GM12878 (cell line): ENCODE results near the gene ABI3. TPM values are rescaled to one million over a fixed set of nuclear protein-coding genes. Genes with fewer than 3 reads are reported as not detected.

Experiments used
- ATAC-seq: fragments of 200-7000 bp; cut with Tn5 transposase; 3 replicates; pipeline ENCODE4 v1.9.1; 2020; ENCODE audit warnings: mild to moderate bottlenecking, moderate library complexity
- BruUV-seq: library from RNA; stranded (reverse); fragments of 400-500 nt; replicated peaks from 2 replicates; lab custom pipeline; 2021; lab: Mats Ljungman, UMichigan
- CTCF ChIA-PET: fragments of 300-600 bp; sonication (Branson Sonifier 250); formaldehyde crosslinking; extraction: SDS; loops from one replicate; lab custom pipeline; 2021; ENCODE audit warnings: inconsistent platforms; lab: Yijun Ruan, JAX
- POLR2A ChIA-PET: fragments of 350-600 bp; formaldehyde crosslinking; extraction: SDS; loops from one replicate; lab custom pipeline; 2021; ENCODE audit warnings: inconsistent platforms; lab: Charles Lee
- RAD21 ChIA-PET: fragments of 300-600 bp; sonication (Branson Sonifier 250); formaldehyde crosslinking; loops from one replicate; lab custom pipeline; 2023; ENCODE audit warnings: antibody characterized with exemption; ENCODE audit not compliant: unreplicated experiment; lab: Charles Lee
- SMC1A ChIA-PET: fragments of 300-600 bp; sonication (Branson Sonifier 250); formaldehyde crosslinking; loops from one replicate; lab custom pipeline; 2023; ENCODE audit not compliant: unreplicated experiment, uncharacterized antibody; lab: Charles Lee
- DNase-seq: peaks from one replicate; pipeline ENCODE4 v3.0.0-alpha.2; 2011; ENCODE audit warnings: low read depth, low spot score
- FAIRE-seq: peaks from 3 replicates; lab custom pipeline; 2011; peaks lifted over from hg19 to GRCh38; lab: Jason Lieb, UNC
- H2AFZ ChIP-seq: 2 replicates; pipeline ENCODE4 v1.6.0; 2011; ENCODE audit warnings: low read depth, low read length, control low read depth; ENCODE audit not compliant: control insufficient read depth
- H3K27ac ChIP-seq: 2 replicates; pipeline ENCODE4 v1.5.1; 2011; ENCODE audit warnings: control low read depth; ENCODE audit not compliant: control insufficient read depth, insufficient read depth
- H3K27me3 ChIP-seq, 2 experiments: replicated peaks in 1 of 2; 2 replicates each; pipeline versions ENCODE4 v1.6.0 to v1.6.1; 2011; ENCODE audit warnings: low read length in 1 of 2; ENCODE audit not compliant: control insufficient read depth in 2 of 2, insufficient read depth in 2 of 2
- H3K36me3 ChIP-seq, 2 experiments: 2 replicates each; pipeline ENCODE4 v1.5.1; 2011; ENCODE audit warnings: low read length in 1 of 2; ENCODE audit not compliant: control insufficient read depth in 2 of 2, insufficient read depth in 2 of 2
- H3K4me1 ChIP-seq: 2 replicates; pipeline ENCODE4 v1.6.1; 2011; ENCODE audit warnings: mild to moderate bottlenecking, low read length, moderate library complexity, mixed read lengths; ENCODE audit not compliant: control insufficient read depth, insufficient read depth
- H3K4me2 ChIP-seq: 2 replicates; pipeline ENCODE4 v1.6.0; 2011; ENCODE audit warnings: control low read depth; ENCODE audit not compliant: control insufficient read depth, insufficient read depth
- H3K4me3 ChIP-seq: fragments of 200-600 bp; sonication (generic); 2 replicates; pipeline ENCODE4 v1.5.1; 2016
- H3K79me2 ChIP-seq: 2 replicates; pipeline ENCODE4 v1.6.0; 2011; ENCODE audit warnings: low read length; ENCODE audit not compliant: control insufficient read depth, insufficient read depth
- H3K9ac ChIP-seq: 2 replicates; pipeline ENCODE4 v1.8.0; 2011; ENCODE audit warnings: low read length, control low read depth, mixed read lengths; ENCODE audit not compliant: control insufficient read depth, insufficient read depth
- H3K9me3 ChIP-seq: replicated peaks from 3 replicates; pipeline ENCODE4 v1.5.1; 2011; ENCODE audit warnings: mild to moderate bottlenecking, low read length; ENCODE audit not compliant: control insufficient read depth, insufficient read depth
- H4K20me1 ChIP-seq: 2 replicates; pipeline ENCODE4 v1.6.0; 2011; ENCODE audit not compliant: control insufficient read depth, insufficient read depth
- ATF7 ChIP-seq: fragments of 450-650 bp; IDR thresholded peaks from 2 replicates; pipeline ENCODE4 v1.6.1; 2016; ENCODE audit warnings: low read depth, mild to moderate bottlenecking
- BACH1 ChIP-seq: fragments of 450-650 bp; IDR thresholded peaks from 2 replicates; pipeline ENCODE4 v1.6.1; 2017; ENCODE audit warnings: mild to moderate bottlenecking, borderline replicate concordance
- GATAD2B ChIP-seq: fragments of 450-650 bp; conservative IDR thresholded peaks from 2 replicates; pipeline ENCODE4 v1.6.1; 2017; ENCODE audit warnings: low read depth, mild to moderate bottlenecking, moderate library complexity
- HDAC6 ChIP-seq: fragments of 200-600 bp; sonication (generic); IDR thresholded peaks from one replicate; pipeline ENCODE4 v1.8.0; 2017; ENCODE audit warnings: antibody characterized with exemption; ENCODE audit not compliant: unreplicated experiment
- HDGF ChIP-seq: fragments of 450-650 bp; IDR thresholded peaks from 2 replicates; pipeline ENCODE4 v1.6.1; 2016; ENCODE audit warnings: antibody characterized with exemption
- MEF2B ChIP-seq: fragments of 450-650 bp; IDR thresholded peaks from 2 replicates; pipeline ENCODE4 v1.6.1; 2018; ENCODE audit warnings: mild to moderate bottlenecking, moderate library complexity; ENCODE audit not compliant: partially characterized antibody, poor library complexity, severe bottlenecking
- MLLT1 ChIP-seq: fragments of 450-650 bp; IDR thresholded peaks from 2 replicates; pipeline ENCODE4 v1.6.1; 2016; ENCODE audit warnings: mild to moderate bottlenecking
- NRF1 ChIP-seq: conservative IDR thresholded peaks from 2 replicates; pipeline ENCODE4 v1.6.1; 2011; ENCODE audit warnings: mild to moderate bottlenecking, low read depth, low read length, improper control_type of control experiment
- PAX5 ChIP-seq: IDR thresholded peaks from 2 replicates; pipeline ENCODE4 v1.6.1; 2011; ENCODE audit warnings: low read depth, low read length, borderline replicate concordance
- PBX3 ChIP-seq: IDR thresholded peaks from 2 replicates; pipeline ENCODE4 v1.6.1; 2011; ENCODE audit warnings: mild to moderate bottlenecking, low read depth, low read length, moderate library complexity; ENCODE audit not compliant: insufficient replicate concordance
- RAD21 ChIP-seq: IDR thresholded peaks from 2 replicates; pipeline ENCODE4 v1.6.1; 2011; ENCODE audit warnings: mild to moderate bottlenecking, low read depth, low read length, moderate library complexity; ENCODE audit not compliant: insufficient read depth
- RBBP5 ChIP-seq: fragments of 200-600 bp; sonication (generic); conservative IDR thresholded peaks from 2 replicates; pipeline ENCODE4 v1.6.1; 2016
- RELB ChIP-seq: fragments of 450-650 bp; IDR thresholded peaks from 2 replicates; pipeline ENCODE4 v1.6.1; 2017; ENCODE audit warnings: low read depth, mild to moderate bottlenecking, moderate library complexity
- RUNX3 ChIP-seq: IDR thresholded peaks from 2 replicates; pipeline ENCODE4 v1.6.1; 2012; ENCODE audit warnings: low read length, inconsistent platforms
- SMAD1 ChIP-seq: fragments of 450-650 bp; IDR thresholded peaks from 2 replicates; pipeline ENCODE4 v1.6.1; 2018; ENCODE audit warnings: mild to moderate bottlenecking, low read depth; ENCODE audit not compliant: partially characterized antibody
- TCF7 ChIP-seq: IDR thresholded peaks from 2 replicates; pipeline ENCODE4 v1.6.1; 2014; ENCODE audit warnings: antibody characterized with exemption, borderline replicate concordance
- YY1 ChIP-seq: IDR thresholded peaks from 2 replicates; pipeline ENCODE4 v1.6.1; 2011; ENCODE audit warnings: low read depth, mild to moderate bottlenecking, low read length
- ZBED1 ChIP-seq: IDR thresholded peaks from 2 replicates; pipeline ENCODE4 v1.6.1; 2016; ENCODE audit warnings: borderline replicate concordance
- ZBTB33 ChIP-seq: fragments of 450-650 bp; IDR thresholded peaks from 2 replicates; pipeline ENCODE4 v1.6.1; 2017; ENCODE audit warnings: mild to moderate bottlenecking
- WGBS: methylation state at CpG from one replicate; pipeline ENCODE4 v1.1.6; 2016; ENCODE audit warnings: low lambda C conversion rate; ENCODE audit not compliant: insufficient replicate concordance, insufficient coverage; ENCODE audit errors: missing lambda C conversion rate; 5-methylcytosine and 5-hydroxymethylcytosine counted together
- in situ Hi-C: fragments of 300-500 bp; cut with MboI; formaldehyde crosslinking; loops from 9 replicates; pipeline ENCODE4 v1.14.3; 2018; ENCODE audit warnings: mixed read lengths
- intact Hi-C: fragments of 100-400 bp; cut with micrococcal nuclease; formaldehyde crosslinking; loops from one replicate; pipeline ENCODE4 v1.14.2; 2022; ENCODE audit not compliant: unreplicated experiment
- polyA plus RNA-seq, 11 experiments: library from polyadenylated mRNA; depleted of rRNA in 4 of 11; unstranded in 6 of 11; stranded (reverse) in 5 of 11; fragments of >200 nt; fragmentation: Nextera tagmentation in 4 of 11; fragmentation: Illumina TruSeq in 1 of 11; extraction: Ambion mirVana in 4 of 11; extraction: Trizol in 1 of 11; gene quantifications; 1 replicate in 1 of 11; 2 replicates in 10 of 11; pipeline versions ENCODE4 v1.2.1 to v1.2.3, GENCODE V29; 2011 to 2016; ENCODE audit warnings: inconsistent platforms in 2 of 11, missing spikeins in 2 of 11, low read depth in 1 of 11
- total RNA-seq, 4 experiments: library from RNA; depleted of rRNA in 3 of 4; stranded (reverse); fragments of >200 nt in 3 of 4; fragmentation: Illumina TruSeq in 1 of 4; extraction: Trizol in 1 of 4; gene quantifications; 2 replicates each; pipeline versions ENCODE4 v1.2.1 to v1.2.3, GENCODE V29; 2013 to 2021

ABI3 gene
- total and polyA plus RNA-seq, 10 of the 15 experiments (the other 5 are each of a cell fraction or from before 2014, with no cell fraction given) = 13.4 to 109 (median 51.1) TPM

GRCh38 chr17:49180303-49180702 is 30.2 kb upstream of the ABI3 start:
- in situ Hi-C loops = no loop called here
- FAIRE-seq (peak; percentile 68), ATAC-seq (peak; percentile 78), DNase-seq (peak; percentile 28)
- ChIA-PET POLR2A (interaction anchor here (0.6 to 1.7 kb wide), 5 partner anchors 14 to 48 kb away, joined by 3 to 7 read pairs (median 4); no protein-coding TSS in a partner anchor), CTCF (interaction anchor here (0.6 to 7.4 kb wide), 23 partner anchors 9 to 296 kb away, joined by 3 to 178 read pairs (median 5); partner anchors contain the start of gene PHOSPHO1), RAD21 (interaction anchor here (0.7 to 5.9 kb wide), 14 partner anchors 9 to 544 kb away, joined by 3 to 72 read pairs (median 5); no protein-coding TSS in a partner anchor), SMC1A (interaction anchor here (1.0 to 6.4 kb wide), 12 partner anchors 10 to 188 kb away, joined by 4 to 118 read pairs (median 10); partner anchors contain the start of genes ABI3, GNGT2 and PHOSPHO1)
- BruUV-seq = no TSS peak
- H3K27ac ChIP-seq = no peak overlapping the region
- no peak overlapping the region for H3K9ac ChIP-seq
- no peak overlapping the region; the same call in 1 of the 2 replicates for H2AFZ ChIP-seq
- H3K4me3 ChIP-seq = no peak overlapping the region
- peaks cover 26% of the 10 kb centered on the region; the same call in 2 of the 3 replicates for H3K9me3 ChIP-seq
- H3K4me1 ChIP-seq = no peaks in the 10 kb centered on the region
- intact Hi-C loops = loop anchor here (1.0 kb wide), 1 partner anchor 47 kb away; no protein-coding TSS in a partner anchor
- WGBS = 10% methylated on average over 5 of the region's 5 CpGs
- no peaks in the 10 kb centered on the region for H3K27me3 ChIP-seq
- H3K4me2 ChIP-seq = no peak overlapping the region
- no peaks in the 10 kb centered on the region for H3K36me3 ChIP-seq
- H4K20me1 ChIP-seq = no peaks in the 10 kb centered on the region
- no peaks in the 10 kb centered on the region for H3K79me2 ChIP-seq
- TF ChIP-seq HDGF (no peak), RUNX3 (peak; percentile 25; the same call in 1 of the 2 replicates), BACH1 (no peak), GATAD2B (no peak), HDAC6 (no peak), YY1 (0 out of 2 replicates have a peak, but pooled peaks have one; percentile 28), RBBP5 (no peak), ATF7 (no peak), ZBTB33 (no peak), PAX5 (no peak), PBX3 (no peak), NRF1 (no peak), MLLT1 (0 out of 2 replicates have a peak, but pooled peaks have one; percentile 34), RAD21 (peak; percentile 91), SMAD1 (no peak), ZBED1 (no peak), MEF2B (no peak), TCF7 (no peak), RELB (0 out of 2 replicates have a peak, but pooled peaks have one; percentile 19)
